Heart right ventricle (tissue), 16 donors: ENCODE results near the gene TMEM247. TPM values are rescaled to one million over a fixed set of nuclear protein-coding genes. Genes with fewer than 3 reads are reported as not detected.

ENCODE experiments used
- ATAC-seq, 8 donors: fragments of 200-7000 bp; cut with Tn5 transposase; one replicate each; pipeline ENCODE4 v1.9.1; 2020; ENCODE audit warnings: mild to moderate bottlenecking in 8 of 8, moderate library complexity in 8 of 8, moderate number of reproducible peaks in 1 of 8
- DNase-seq, 2 donors: peaks; one replicate each; pipeline ENCODE4 v3.0.0-alpha.2; 2020
- H3K27ac ChIP-seq, 10 donors: fragments of 200-600 bp; sonication (generic) in 2 of 10; one replicate each; pipeline versions ENCODE4 v1.5.0 to v1.8.0; 2020 to 2022; ENCODE audit warnings: mild to moderate bottlenecking in 3 of 10
- H3K27me3 ChIP-seq, 7 donors: fragments of 200-600 bp; one replicate each; pipeline ENCODE4 v1.8.0; 2021 to 2022; ENCODE audit warnings: mild to moderate bottlenecking in 2 of 7
- H3K36me3 ChIP-seq, 9 donors: fragments of 200-600 bp; sonication (generic) in 1 of 9; one replicate each; pipeline versions ENCODE4 v1.5.0 to v1.8.0; 2020 to 2022; ENCODE audit warnings: mild to moderate bottlenecking in 2 of 9
- H3K4me1 ChIP-seq, 9 donors: fragments of 200-600 bp; sonication (generic) in 1 of 9; one replicate each; pipeline versions ENCODE4 v1.5.0 to v1.8.0; 2020 to 2022; ENCODE audit warnings: mild to moderate bottlenecking in 4 of 9
- H3K4me3 ChIP-seq, 10 donors: fragments of 200-600 bp; sonication (generic) in 2 of 10; one replicate each; pipeline versions ENCODE4 v1.5.0 to v1.8.0; 2020 to 2022; ENCODE audit warnings: mild to moderate bottlenecking in 7 of 10, moderate library complexity in 2 of 10
- H3K9me3 ChIP-seq, 11 donors: fragments of 200-600 bp in 10 of 11; sonication (generic) in 2 of 11; one replicate each; pipeline versions ENCODE4 v1.5.0 to v1.8.0; 2013 to 2022; ENCODE audit warnings: mild to moderate bottlenecking in 2 of 11, control low read depth in 1 of 11, moderate library complexity in 1 of 11
- CTCF ChIP-seq, 9 donors: fragments of 200-600 bp; sonication (generic) in 2 of 9; IDR thresholded peaks; one replicate each; pipeline versions ENCODE4 v1.5.0 to v1.8.0; 2021 to 2022; ENCODE audit warnings: antibody characterized with exemption in 9 of 9, mild to moderate bottlenecking in 5 of 9, moderate library complexity in 1 of 9
- WGBS, 2 donors: extraction: QIAGEN DNeasy Blood & Tissue Kit; methylation state at CpG; one replicate each; pipeline ENCODE4 v1.1.7; 2013; ENCODE audit warnings: inconsistent platforms in 1 of 2; 5-methylcytosine and 5-hydroxymethylcytosine counted together
- intact Hi-C, 10 donors: fragments of 100-400 bp; cut with DNase I; formaldehyde crosslinking; loops; one replicate each; pipeline versions ENCODE4 v1.11.1 to v1.14.2; 2022
- polyA plus RNA-seq, 2 donors: library from polyadenylated mRNA; stranded (reverse); fragments of 200-250 nt; gene quantifications; one replicate each; pipeline ENCODE4 v1.2.3, GENCODE V29; 2013
- total RNA-seq, 10 donors: library from RNA; stranded (reverse); fragmentation: NEBNext Ultra II Directional in 3 of 10; extraction: Animal tissue kit (Norgen Biotek cat#: 25700) in 3 of 10; gene quantifications; one replicate each; pipeline versions ENCODE4 v1.2.1 to v1.2.4, GENCODE V29; 2021 to 2023
- donor health status: Arrhythmogenic right ventricular cardiomyopathy.
- donor health status: ischemic (EF 13 %, LVEDD 7.1; RV severe dilation, severe dysfunction).
- donor health status: healthy with polysubstance abuse.
- donor health status: DM: no; HTN: yes; CAD: no.
- donor health status: DM: no; HTN: no; CAD: no.
- donor health status: ischemic (EF 25% LVEDD 6.9; RV normal size, moderate dysfunction).
- donor health status: ischemic (EF 25% LVEDD 5.7; RV mildly dilated, moderate dysfunction).
- donor health status: healthy.
- donor health status: DM: yes; HTN: yes; CAD: no.
- donor health status: Ischemic cardiomyopathy.
- donor health status: ischemic (EF 35%, LVEDD 5.7; RV mildly dilated, moderate dysfunction).
- donor health status: nonischemic (EF 11% LVEDD 7.7; RV severe dilation, severe dysfunction).
- donor health status: DM: yes; HTN: yes; CAD: no.
- donor health status: PGD.
- donor health status: ischemic (EF 29% LVEDD 5.4; RV normal size, mild dysfunction).
- donor health status: nonischemic (EF 23%, LVEDD 6.1; RV moderate dilation, normal function).

Gene TMEM247
- total and polyA plus RNA-seq, 12 donors = not detected

- TF ChIP-seq CTCF (IDR thresholded peaks at IDR 0.05) = no peak
- ATAC-seq (no peak), DNase-seq (no peak)
- Histone ChIP-seq H3K4me1 (peaks cover 0 to 18% (median 2%) of the 10 kb centered on the region in 9 donors), H3K27me3 (no peaks in the 10 kb centered on the region), H3K4me3 (no peak overlapping the region), H3K9me3 (no peaks in the 10 kb centered on the region), H3K27ac (no peak overlapping the region), H3K36me3 (no peaks in the 10 kb centered on the region)
- 88 to 90% methylated on average over 4 of the region's 4 CpGs for WGBS, 2 donors
- intact Hi-C loops = loop anchor here in 1 of 10 donors (10.0 kb wide), 1 partner anchor 122 kb away; no protein-coding TSS in a partner anchor
These were observed 3.1 kb downstream of the TMEM247 start for GRCh38 chr2:46482490-46482889.

DNA sequence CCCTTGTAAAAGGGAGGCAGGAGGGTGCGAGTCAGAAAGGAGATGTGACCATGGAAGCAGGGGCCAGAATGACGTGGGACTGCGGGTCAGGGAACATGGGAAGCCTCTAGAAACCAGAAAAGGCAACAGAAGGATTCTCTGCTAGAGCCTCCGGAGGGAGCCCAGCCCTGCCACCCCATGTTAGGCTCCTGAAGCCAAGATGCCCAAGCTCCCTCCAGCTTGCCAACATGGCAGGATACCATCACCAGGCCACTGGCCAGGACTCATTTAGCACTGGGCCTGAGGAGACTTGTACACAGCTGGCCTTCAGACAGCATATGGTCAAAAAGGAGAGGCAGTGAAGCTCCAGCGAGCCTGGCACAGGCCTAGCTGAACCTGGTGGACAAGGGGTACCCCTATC, 5.6 kb downstream of the TMEM247 start:
- Histone ChIP-seq H3K27ac (no peak overlapping the region), H3K9me3 (no peaks in the 10 kb centered on the region), H3K36me3 (no peaks in the 10 kb centered on the region), H3K27me3 (no peaks in the 10 kb centered on the region), H3K4me1 (peaks cover 1 to 39% (median 23%) of the 10 kb centered on the region in 9 donors), H3K4me3 (no peak overlapping the region)
- intact Hi-C loops = loop anchor here in 1 of 10 donors (10.0 kb wide), 1 partner anchor 120 kb away; no protein-coding TSS in a partner anchor
- ATAC-seq = no peak
- DNase-seq = no peak
- TF ChIP-seq CTCF (IDR thresholded peaks at IDR 0.05) = no peak
- WGBS, 2 donors = 94 to 98% methylated on average over 5 of the region's 5 CpGs

- Histone ChIP-seq H3K9me3 (no peaks in the 10 kb centered on the region), H3K27me3 (no peaks in the 10 kb centered on the region), H3K4me1 (peaks cover 16 to 47% (median 37%) of the 10 kb centered on the region in 9 donors), H3K4me3 (no peak overlapping the region), H3K27ac (no peak overlapping the region), H3K36me3 (no peaks in the 10 kb centered on the region)
- TF ChIP-seq CTCF (IDR thresholded peaks at IDR 0.05) = no peak
- 93% methylated on average over 3 of the region's 3 CpGs for WGBS, 2 donors
- intact Hi-C loops = loop anchor here in 1 of 10 donors (10.0 kb wide), 1 partner anchor 118 kb away; no protein-coding TSS in a partner anchor
- no peak for ATAC-seq
- DNase-seq = no peak
These were observed 7.1 kb downstream of the TMEM247 start for GRCh38 chr2:46486436-46486835.

- H3K27me3 ChIP-seq = no peaks in the 10 kb centered on the region
- 47 to 52% methylated on average over 8 of the region's 8 CpGs for WGBS, 2 donors
- H3K4me1 ChIP-seq = peaks cover 16 to 50% (median 37%) of the 10 kb centered on the region in 9 donors
- H3K4me3 ChIP-seq = no peak overlapping the region
- H3K36me3 ChIP-seq = no peaks in the 10 kb centered on the region
- DNase-seq (peak; percentile 82), ATAC-seq (peak; percentile 83 to 93 (median 87))
- no peak for TF ChIP-seq CTCF (IDR thresholded peaks at IDR 0.05)
- H3K9me3 ChIP-seq = no peaks in the 10 kb centered on the region
- intact Hi-C loops = loop anchor here in 1 of 10 donors (10.0 kb wide), 1 partner anchor 117 kb away; no protein-coding TSS in a partner anchor
- H3K27ac ChIP-seq = peak overlapping the region in 9 of 10 donors; percentile 49 to 89 (median 82)
These were observed 8.4 kb downstream of the TMEM247 start for GRCh38 chr2:46487667-46488335.
